IMR-90 (cell line): Measurements from ENCODE around the gene DMXL1. TPM values are rescaled to one million over a fixed set of nuclear protein-coding genes. Genes with fewer than 3 reads are reported as not detected.

Experiments used
- ATAC-seq: fragments of 200-7000 bp; cut with Tn5 transposase; 2 replicates; pipeline ENCODE4 v1.9.1; 2020; ENCODE audit warnings: low read depth, mild to moderate bottlenecking, moderate library complexity
- BruUV-seq: library from RNA; stranded (reverse); fragments of 400-500 nt; replicated peaks from 2 replicates; lab custom pipeline; 2021; lab: Mats Ljungman, UMichigan
- CTCF ChIA-PET: fragments of 300-600 bp; formaldehyde crosslinking; extraction: SDS; loops from one replicate; lab custom pipeline; 2021; ENCODE audit warnings: antibody characterized with exemption; lab: Yijun Ruan, JAX
- POLR2A ChIA-PET: fragments of 300-600 bp; sonication (Branson Sonifier 250); formaldehyde crosslinking; loops from one replicate; lab custom pipeline; 2022; ENCODE audit warnings: antibody characterized with exemption; ENCODE audit not compliant: unreplicated experiment; lab: Charles Lee
- DNase-seq: peaks from one replicate; pipeline ENCODE4 v3.0.0; 2013
- H2AFZ ChIP-seq: replicated peaks from 2 replicates; pipeline ENCODE3; 2013; ENCODE audit warnings: low read length, mild to moderate bottlenecking; ENCODE audit not compliant: poor library complexity
- H2AK5ac ChIP-seq: 2 replicates; pipeline ENCODE4 v1.6.1; 2013; ENCODE audit warnings: low read depth, low read length, inconsistent platforms
- H2AK9ac ChIP-seq: replicated peaks from 2 replicates; pipeline ENCODE3; 2013; ENCODE audit warnings: mild to moderate bottlenecking, low read depth, low read length, moderate library complexity; ENCODE audit not compliant: poor library complexity
- H2BK120ac ChIP-seq: 2 replicates; pipeline ENCODE4 v1.6.1; 2013; ENCODE audit warnings: low read depth, low read length, inconsistent platforms
- H2BK15ac ChIP-seq: 3 replicates; pipeline ENCODE4 v1.6.1; 2013; ENCODE audit warnings: low read depth, low read length, inconsistent platforms
- H2BK20ac ChIP-seq: 2 replicates; pipeline ENCODE4 v1.6.1; 2013; ENCODE audit warnings: low read depth, mild to moderate bottlenecking, inconsistent platforms, low read length, moderate library complexity
- H2BK5ac ChIP-seq: 2 replicates; pipeline ENCODE4 v1.6.1; 2013; ENCODE audit warnings: mild to moderate bottlenecking, low read depth, low read length, inconsistent platforms; ENCODE audit not compliant: poor library complexity, severe bottlenecking
- H3K14ac ChIP-seq: replicated peaks from 2 replicates; pipeline ENCODE4 v1.6.1; 2013; ENCODE audit warnings: low read depth, low read length, inconsistent platforms
- H3K18ac ChIP-seq: 2 replicates; pipeline ENCODE4 v1.6.1; 2013; ENCODE audit warnings: low read depth, low read length, control low read depth
- H3K23ac ChIP-seq: 2 replicates; pipeline ENCODE4 v1.6.1; 2013; ENCODE audit warnings: low read depth, low read length, inconsistent platforms
- H3K27ac ChIP-seq: 2 replicates; pipeline ENCODE4 v1.5.1; 2013; ENCODE audit warnings: mild to moderate bottlenecking, control low read depth, low read length; ENCODE audit not compliant: insufficient read depth
- H3K27me3 ChIP-seq: 2 replicates; pipeline ENCODE4 v1.6.1; 2013; ENCODE audit warnings: low read length; ENCODE audit not compliant: control insufficient read depth, insufficient read depth
- H3K36me3 ChIP-seq: 2 replicates; pipeline ENCODE4 v1.6.1; 2013; ENCODE audit warnings: low read length, mixed read lengths; ENCODE audit not compliant: control insufficient read depth, insufficient read depth
- H3K4ac ChIP-seq: 2 replicates; pipeline ENCODE4 v1.6.1; 2013; ENCODE audit warnings: low read depth, low read length, inconsistent platforms
- H3K4me1 ChIP-seq: 2 replicates; pipeline ENCODE4 v1.6.1; 2013; ENCODE audit warnings: low read length, mixed read lengths; ENCODE audit not compliant: control insufficient read depth, insufficient read depth
- H3K4me2 ChIP-seq: 2 replicates; pipeline ENCODE4 v1.6.1; 2013; ENCODE audit warnings: low read depth, mild to moderate bottlenecking, control low read depth, low read length, moderate library complexity
- H3K4me3 ChIP-seq: 2 replicates; pipeline ENCODE4 v1.5.1; 2013; ENCODE audit warnings: low read depth, mild to moderate bottlenecking, control low read depth, low read length, moderate library complexity; ENCODE audit not compliant: insufficient read depth
- H3K56ac ChIP-seq: 2 replicates; pipeline ENCODE4 v1.6.1; 2013; ENCODE audit warnings: low read length, inconsistent platforms; ENCODE audit not compliant: insufficient read depth; ENCODE audit errors: extremely low read depth
- H3K79me1 ChIP-seq, 2 experiments: 2 replicates each; pipeline ENCODE4 v1.6.1; 2013; ENCODE audit warnings: low read length in 2 of 2, inconsistent platforms in 1 of 2, low read depth in 1 of 2
- H3K9ac ChIP-seq: 2 replicates; pipeline ENCODE4 v1.6.1; 2013; ENCODE audit warnings: low read depth, low read length, control low read depth
- H3K9me1 ChIP-seq: 2 replicates; pipeline ENCODE4 v1.6.1; 2013; ENCODE audit warnings: low read length, inconsistent platforms; ENCODE audit not compliant: insufficient read depth
- H3K9me3 ChIP-seq: 2 replicates; pipeline ENCODE4 v1.6.1; 2013; ENCODE audit warnings: low read length; ENCODE audit not compliant: control insufficient read depth, insufficient read depth
- H4K20me1 ChIP-seq: 2 replicates; pipeline ENCODE4 v1.6.1; 2013; ENCODE audit warnings: low read length, inconsistent platforms; ENCODE audit not compliant: insufficient read depth
- H4K5ac ChIP-seq: 2 replicates; pipeline ENCODE4 v1.6.1; 2013; ENCODE audit warnings: mild to moderate bottlenecking, low read depth, low read length, control low read depth
- H4K8ac ChIP-seq, 2 experiments: 2 replicates each; pipeline ENCODE4 v1.6.1; 2013; ENCODE audit warnings: low read depth in 2 of 2, low read length in 2 of 2, control low read depth in 1 of 2, inconsistent platforms in 1 of 2
- H4K91ac ChIP-seq: 2 replicates; pipeline ENCODE4 v1.6.1; 2013; ENCODE audit warnings: low read depth, low read length, inconsistent platforms; ENCODE audit not compliant: insufficient read depth
- BHLHE40 ChIP-seq: fragments of 150-350 bp; IDR thresholded peaks from 2 replicates; pipeline ENCODE4 v1.6.1; 2016; ENCODE audit warnings: mild to moderate bottlenecking, low read depth, low read length
- CHD1 ChIP-seq: IDR thresholded peaks from 2 replicates; pipeline ENCODE4 v1.6.1; 2012; ENCODE audit warnings: low read depth, low read length, improper control_type of control experiment
- FOS ChIP-seq: fragments of 150-350 bp; IDR thresholded peaks from 2 replicates; pipeline ENCODE4 v1.6.1; 2016; ENCODE audit warnings: low read depth, low read length
- MAFK ChIP-seq: IDR thresholded peaks from 2 replicates; pipeline ENCODE4 v1.6.1; 2012; ENCODE audit warnings: low read depth, low read length, improper control_type of control experiment
- MAZ ChIP-seq: IDR thresholded peaks from 2 replicates; pipeline ENCODE4 v1.6.1; 2012; ENCODE audit warnings: low read depth, mild to moderate bottlenecking, low read length, improper control_type of control experiment, moderate library complexity, borderline replicate concordance
- NFE2L2 ChIP-seq: fragments of 150-350 bp; IDR thresholded peaks from 2 replicates; pipeline ENCODE4 v1.6.1; 2016; ENCODE audit warnings: low read depth, mild to moderate bottlenecking, low read length
- POLR2A ChIP-seq: IDR thresholded peaks from 2 replicates; pipeline ENCODE4 v1.6.1; 2012; ENCODE audit warnings: mild to moderate bottlenecking, low read depth, low read length
- RCOR1 ChIP-seq: IDR thresholded peaks from 2 replicates; pipeline ENCODE4 v1.6.1; 2012; ENCODE audit warnings: mild to moderate bottlenecking, low read length, improper control_type of control experiment; ENCODE audit not compliant: insufficient replicate concordance
- RFX5 ChIP-seq: IDR thresholded peaks from 2 replicates; pipeline ENCODE4 v1.8.0; 2012; ENCODE audit warnings: low read depth, mild to moderate bottlenecking, low read length, moderate library complexity
- SMC3 ChIP-seq: fragments of 150-350 bp; IDR thresholded peaks from 2 replicates; pipeline ENCODE4 v1.6.1; 2016; ENCODE audit warnings: low read depth, mild to moderate bottlenecking, antibody characterized with exemption, low read length, moderate library complexity
- dilution Hi-C: fragments of 300-500 bp; cut with HindIII; formaldehyde crosslinking; loops from one replicate; pipeline ENCODE4 v1.14.3; 2018; ENCODE audit warnings: low sequenced_read_pairs; ENCODE audit not compliant: unreplicated experiment
- in situ Hi-C: fragments of 300-500 bp; cut with MboI; formaldehyde crosslinking; loops from 3 replicates; pipeline ENCODE4 v1.14.3; 2019; ENCODE audit warnings: low sequenced_read_pairs, inconsistent platforms, mixed read lengths
- intact Hi-C: fragments of 100-400 bp; cut with micrococcal nuclease; formaldehyde crosslinking; loops from 2 replicates; pipeline ENCODE4 v1.10.0; 2022
- polyA plus RNA-seq, 3 experiments: library from polyadenylated mRNA; depleted of rRNA; stranded (reverse); fragments of >200 nt; gene quantifications; 2 replicates each; pipeline ENCODE4 v1.2.3, GENCODE V29; 2012; ENCODE audit warnings: low replicate concordance in 1 of 3
- total RNA-seq: library from RNA; depleted of rRNA; stranded (reverse); fragments of >200 nt; gene quantifications from 2 replicates; pipeline ENCODE4 v1.2.3, GENCODE V29; 2012
- TF ChIP-seq, protein P1 (sequence below): conservative IDR thresholded peaks from 2 replicates; pipeline ENCODE4 v1.5.1; 2012; ENCODE audit warnings: mild to moderate bottlenecking, low read depth, low read length, improper control_type of control experiment
- TF ChIP-seq, protein P2 (sequence below): fragments of 150-350 bp; IDR thresholded peaks from 2 replicates; pipeline ENCODE4 v1.6.1; 2017; ENCODE audit warnings: mild to moderate bottlenecking, antibody characterized with exemption, low read length, low read depth

DMXL1 gene
- total and polyA plus RNA-seq, 2 of the 4 experiments (the other 2 are of a cell fraction) = 8.1 to 21.5 TPM

DNA sequence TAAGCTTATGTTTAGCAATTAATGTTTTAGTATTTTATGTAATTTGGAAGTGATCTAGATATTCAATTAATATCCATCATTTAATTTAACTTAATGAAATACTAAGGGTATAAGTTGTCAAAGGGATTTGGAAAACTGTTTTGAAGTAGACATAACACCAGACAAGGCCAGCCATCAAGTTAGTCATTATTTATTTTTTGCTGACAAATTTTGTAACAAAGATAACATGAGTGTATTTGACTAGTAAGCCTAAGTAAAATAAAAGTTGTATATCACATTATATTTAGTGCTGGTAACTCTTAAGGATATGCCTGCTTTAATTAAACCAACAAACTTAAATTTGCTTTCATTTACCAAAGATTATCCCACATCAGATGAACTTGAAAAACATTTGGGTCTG lies 159.1 kb downstream of the DMXL1 start:
- in situ Hi-C loops (no loop called here), dilution Hi-C loops (no loop called here), intact Hi-C loops (no loop called here)
- TF ChIP-seq BHLHE40 = no peak
- TF ChIP-seq POLR2A = no peak
- no peak for TF ChIP-seq NFE2L2
- TF ChIP-seq MAFK = no peak
- TF ChIP-seq, protein P1, sequence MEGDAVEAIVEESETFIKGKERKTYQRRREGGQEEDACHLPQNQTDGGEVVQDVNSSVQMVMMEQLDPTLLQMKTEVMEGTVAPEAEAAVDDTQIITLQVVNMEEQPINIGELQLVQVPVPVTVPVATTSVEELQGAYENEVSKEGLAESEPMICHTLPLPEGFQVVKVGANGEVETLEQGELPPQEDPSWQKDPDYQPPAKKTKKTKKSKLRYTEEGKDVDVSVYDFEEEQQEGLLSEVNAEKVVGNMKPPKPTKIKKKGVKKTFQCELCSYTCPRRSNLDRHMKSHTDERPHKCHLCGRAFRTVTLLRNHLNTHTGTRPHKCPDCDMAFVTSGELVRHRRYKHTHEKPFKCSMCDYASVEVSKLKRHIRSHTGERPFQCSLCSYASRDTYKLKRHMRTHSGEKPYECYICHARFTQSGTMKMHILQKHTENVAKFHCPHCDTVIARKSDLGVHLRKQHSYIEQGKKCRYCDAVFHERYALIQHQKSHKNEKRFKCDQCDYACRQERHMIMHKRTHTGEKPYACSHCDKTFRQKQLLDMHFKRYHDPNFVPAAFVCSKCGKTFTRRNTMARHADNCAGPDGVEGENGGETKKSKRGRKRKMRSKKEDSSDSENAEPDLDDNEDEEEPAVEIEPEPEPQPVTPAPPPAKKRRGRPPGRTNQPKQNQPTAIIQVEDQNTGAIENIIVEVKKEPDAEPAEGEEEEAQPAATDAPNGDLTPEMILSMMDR = no peak
- no peak for TF ChIP-seq CHD1
- TF ChIP-seq, protein P2, sequence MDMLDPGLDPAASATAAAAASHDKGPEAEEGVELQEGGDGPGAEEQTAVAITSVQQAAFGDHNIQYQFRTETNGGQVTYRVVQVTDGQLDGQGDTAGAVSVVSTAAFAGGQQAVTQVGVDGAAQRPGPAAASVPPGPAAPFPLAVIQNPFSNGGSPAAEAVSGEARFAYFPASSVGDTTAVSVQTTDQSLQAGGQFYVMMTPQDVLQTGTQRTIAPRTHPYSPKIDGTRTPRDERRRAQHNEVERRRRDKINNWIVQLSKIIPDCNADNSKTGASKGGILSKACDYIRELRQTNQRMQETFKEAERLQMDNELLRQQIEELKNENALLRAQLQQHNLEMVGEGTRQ = no peak
- TF ChIP-seq FOS = no peak
- no peak for TF ChIP-seq SMC3
- TF ChIP-seq MAZ = no peak
- TF ChIP-seq RCOR1 = no peak
- TF ChIP-seq RFX5 = no peak
- POLR2A ChIA-PET = no interaction called here
- Histone ChIP-seq H4K8ac (no peak overlapping the region), H3K23ac (no peak overlapping the region), H3K4ac (no peak overlapping the region), H2BK5ac (no peak overlapping the region), H2BK120ac (no peak overlapping the region), H3K36me3 (no peaks in the 10 kb centered on the region), H3K9me3 (no peaks in the 10 kb centered on the region), H3K56ac (no peak overlapping the region), H3K4me1 (no peaks in the 10 kb centered on the region), H4K5ac (no peak overlapping the region), H2BK15ac (no peak overlapping the region), H3K79me1 (no peaks in the 10 kb centered on the region), H2BK20ac (no peak overlapping the region), H3K4me3 (no peak overlapping the region), H4K20me1 (no peaks in the 10 kb centered on the region), H3K27ac (no peak overlapping the region), H4K91ac (no peak overlapping the region), H2AK9ac (no peak overlapping the region), H3K4me2 (no peak overlapping the region), H2AK5ac (no peak overlapping the region), H3K14ac (no peak overlapping the region), H2AFZ (no peak overlapping the region), H3K27me3 (no peaks in the 10 kb centered on the region), H3K9me1 (no peaks in the 10 kb centered on the region), H3K9ac (no peak overlapping the region), H3K18ac (no peak overlapping the region)
- CTCF ChIA-PET = no interaction called here
- ATAC-seq (no peak), DNase-seq (no peak)
- BruUV-seq = no TSS peak
